HG02571 (cell line): ENCODE results near the gene WASHC3.
"Not testable (repeated sequence)": the region's sequence is repeated elsewhere in the genome, so short reads cannot be mapped to it uniquely, and the experiment has no call there.

Source experiments
- ATAC-seq: cut with Tn5 transposase; IDR thresholded peaks from one replicate; pipeline ENCODE4 v1.9.1; 2021; ENCODE audit warnings: mild to moderate bottlenecking, moderate library complexity; ENCODE audit not compliant: unreplicated experiment

Gene WASHC3

DNA sequence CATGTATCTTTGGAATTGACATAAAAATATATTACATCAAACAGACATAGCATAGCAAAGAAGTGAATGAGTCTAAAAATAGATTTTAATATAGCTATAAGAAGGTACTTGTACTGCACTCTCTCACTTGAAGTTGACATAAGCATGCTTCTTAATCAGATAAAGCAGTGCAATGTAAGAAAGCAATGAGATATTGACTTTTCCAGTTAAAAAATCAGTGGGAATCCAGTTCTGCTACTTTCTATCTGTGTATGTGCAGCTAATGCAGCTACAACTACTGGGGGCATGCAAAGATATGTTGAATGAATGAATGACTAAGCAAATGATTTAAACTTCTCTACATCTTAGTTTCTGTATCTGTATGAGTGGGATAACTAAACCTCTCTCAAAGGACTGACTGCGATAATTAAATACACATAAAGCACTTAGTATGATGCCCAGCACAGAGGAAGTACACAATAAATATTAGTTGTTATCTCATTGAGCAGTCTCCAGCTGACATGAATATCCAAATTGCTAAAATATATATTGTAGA, 10.3 kb downstream of the WASHC3 start:
- no peak for ATAC-seq

DNA sequence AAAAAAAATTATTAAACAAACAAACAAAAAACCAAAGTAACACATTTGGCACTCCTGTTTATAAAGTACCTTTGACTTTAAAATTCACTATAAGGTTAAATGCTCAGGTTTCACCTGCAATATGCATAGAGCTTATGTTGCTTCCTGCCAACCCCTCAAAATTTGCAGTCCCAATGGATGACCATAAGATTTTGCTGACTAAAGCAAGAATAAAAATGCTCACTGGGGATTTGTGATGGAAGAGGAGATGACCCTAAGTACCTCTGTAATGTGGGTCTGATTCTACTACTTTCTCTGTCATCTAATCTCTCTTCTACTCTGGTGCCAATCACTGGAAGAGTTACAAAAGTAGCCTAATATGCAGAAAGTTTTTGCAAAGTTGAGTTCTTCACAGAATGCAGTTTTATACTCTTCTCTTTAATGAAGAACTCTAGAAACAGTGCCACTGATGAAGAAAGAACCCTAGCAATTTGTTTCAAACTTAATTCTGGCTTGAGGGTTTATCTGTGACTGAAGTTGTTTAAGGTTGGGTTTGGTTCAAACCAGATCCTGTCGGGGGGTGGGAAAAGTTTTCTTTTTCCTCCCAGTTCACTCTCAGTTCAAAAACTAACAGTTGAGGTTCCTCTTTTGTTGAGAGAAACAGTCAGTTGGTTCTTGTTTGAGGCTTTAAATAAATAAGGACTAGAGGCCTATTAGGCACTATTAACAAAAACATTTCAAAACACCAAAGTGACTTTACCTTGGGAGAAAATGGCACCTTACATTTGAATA, 10.9 kb downstream of the WASHC3 start:
- no peak for ATAC-seq

DNA sequence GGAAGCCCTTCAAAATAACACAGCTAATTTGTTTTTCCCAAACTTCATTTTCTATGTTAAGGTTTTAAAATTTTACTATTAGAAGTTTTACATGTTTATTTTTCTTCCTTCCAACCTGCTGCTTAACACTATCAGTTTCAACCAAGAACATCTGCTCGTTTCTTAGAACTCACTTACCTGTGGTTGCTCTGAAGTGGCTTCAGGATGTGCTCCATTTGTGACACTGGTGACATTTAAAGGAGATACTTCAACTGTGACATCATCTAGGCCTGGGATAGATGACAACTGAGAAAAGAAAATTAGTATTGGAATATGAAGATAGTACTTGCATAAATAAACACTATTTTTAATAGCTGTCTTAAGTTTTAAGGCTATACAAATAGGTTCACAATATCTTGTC, 17.9 kb downstream of the WASHC3 start:
- peak; percentile 82 for ATAC-seq

DNA sequence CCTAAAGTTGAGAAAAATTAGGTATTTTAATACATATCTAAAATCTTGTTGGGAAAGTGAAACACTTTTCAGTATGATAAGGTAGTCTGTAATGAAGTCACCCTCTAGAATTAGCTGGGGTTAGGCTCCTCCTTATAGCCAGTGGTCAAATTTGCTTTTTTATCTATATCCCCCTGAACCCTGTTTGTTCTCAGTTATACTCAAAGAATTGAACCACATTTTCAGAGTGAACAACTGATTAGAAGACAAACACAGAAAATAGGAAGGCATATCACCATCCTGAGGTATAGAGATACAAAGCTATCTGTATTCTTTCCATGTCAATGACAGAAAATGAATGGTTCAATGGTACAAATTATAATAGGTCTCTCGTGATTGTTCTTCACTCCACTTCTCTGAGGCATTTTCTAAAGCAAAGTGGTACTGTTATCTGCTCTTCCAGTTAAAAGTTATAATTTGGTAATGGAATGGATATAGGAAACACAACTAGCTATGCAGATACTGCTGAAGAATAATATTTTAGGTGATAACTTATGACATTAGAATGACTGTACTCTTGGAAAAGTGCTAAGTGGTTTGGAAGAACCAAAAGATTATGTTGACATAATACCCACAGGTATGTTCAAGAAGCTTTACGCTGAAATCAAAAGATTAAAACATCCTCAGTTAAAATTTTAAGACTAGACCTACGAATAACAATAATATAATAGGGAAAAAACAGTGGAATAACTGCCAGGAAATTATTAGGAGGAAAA, 27.6 kb downstream of the WASHC3 start:
- ATAC-seq, result no peak

DNA sequence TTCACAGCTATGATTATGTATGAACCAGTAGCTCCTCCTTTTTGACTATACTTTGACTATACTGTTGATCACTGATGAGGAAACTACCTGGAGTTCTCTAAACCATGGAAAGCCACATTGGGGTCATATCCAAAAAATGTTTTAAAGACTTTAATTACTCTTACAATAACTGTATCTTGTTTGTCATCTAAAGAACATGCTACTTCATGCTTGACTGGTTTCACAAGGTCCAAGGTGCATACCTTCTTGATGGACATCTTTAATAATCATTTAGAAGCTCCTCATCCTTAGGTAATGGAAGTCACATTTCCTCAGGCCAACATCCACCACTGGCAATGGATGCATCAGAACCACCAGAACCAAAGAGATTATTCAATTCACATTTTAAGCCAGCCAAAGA, 29.9 kb downstream of the WASHC3 start:
- ATAC-seq, result no peak

DNA sequence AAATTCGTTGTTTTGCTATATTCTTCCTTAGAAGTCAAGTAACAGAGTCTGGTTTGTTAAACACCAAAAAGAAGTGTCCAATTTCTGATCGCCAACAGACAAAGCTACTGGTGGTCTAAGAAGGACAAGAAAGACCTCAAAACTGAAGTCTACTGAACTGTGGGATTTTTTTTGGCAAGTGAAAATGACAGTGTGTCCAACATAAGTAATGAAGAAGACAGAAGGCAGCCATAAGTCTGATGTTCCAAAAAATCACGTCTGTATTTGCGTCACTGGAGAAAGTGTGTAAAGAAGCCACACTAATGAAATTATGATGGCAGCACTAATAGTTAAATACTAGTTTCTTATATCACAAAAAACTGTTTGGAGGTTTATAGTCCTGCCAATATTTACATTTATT, 32.6 kb downstream of the WASHC3 start:
- ATAC-seq, result no peak

DNA sequence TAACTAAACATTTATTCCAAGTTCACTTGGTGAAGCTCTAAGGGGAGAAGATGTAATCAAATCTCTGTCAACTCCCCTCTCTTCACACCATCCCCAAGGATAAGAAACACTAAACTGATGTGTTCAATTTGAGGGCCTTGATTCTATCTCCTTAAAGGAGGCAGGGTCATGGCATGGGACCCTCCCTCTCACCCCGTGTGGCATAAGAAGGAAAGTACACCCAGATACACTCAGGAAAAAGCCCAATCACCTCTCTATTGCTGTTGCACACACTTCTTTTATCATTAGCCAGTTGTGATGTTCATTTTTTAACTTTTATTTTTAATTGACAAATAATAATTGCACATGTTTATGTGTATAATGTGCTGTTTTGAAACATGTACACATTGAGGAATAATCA, 35.1 kb downstream of the WASHC3 start:
- ATAC-seq, result no peak

DNA sequence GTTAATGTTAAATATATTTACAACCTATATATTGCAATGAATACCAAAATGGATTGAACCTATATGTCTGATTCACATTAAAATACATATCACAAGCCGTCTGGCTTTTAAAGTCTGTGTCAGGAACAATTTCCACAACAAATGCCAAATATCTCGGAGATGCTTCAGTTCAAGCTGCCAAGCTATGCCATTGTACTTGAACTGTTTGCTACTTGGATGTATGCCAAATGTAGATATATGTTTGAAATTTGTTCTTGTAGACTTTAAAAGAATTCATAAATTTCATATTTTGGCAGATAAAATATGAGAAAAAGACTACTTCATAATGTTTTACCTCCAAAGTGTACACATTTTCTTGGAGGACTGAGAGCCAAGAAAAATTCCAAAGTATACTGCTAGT, 37.0 kb downstream of the WASHC3 start:
- ATAC-seq, result no peak

DNA sequence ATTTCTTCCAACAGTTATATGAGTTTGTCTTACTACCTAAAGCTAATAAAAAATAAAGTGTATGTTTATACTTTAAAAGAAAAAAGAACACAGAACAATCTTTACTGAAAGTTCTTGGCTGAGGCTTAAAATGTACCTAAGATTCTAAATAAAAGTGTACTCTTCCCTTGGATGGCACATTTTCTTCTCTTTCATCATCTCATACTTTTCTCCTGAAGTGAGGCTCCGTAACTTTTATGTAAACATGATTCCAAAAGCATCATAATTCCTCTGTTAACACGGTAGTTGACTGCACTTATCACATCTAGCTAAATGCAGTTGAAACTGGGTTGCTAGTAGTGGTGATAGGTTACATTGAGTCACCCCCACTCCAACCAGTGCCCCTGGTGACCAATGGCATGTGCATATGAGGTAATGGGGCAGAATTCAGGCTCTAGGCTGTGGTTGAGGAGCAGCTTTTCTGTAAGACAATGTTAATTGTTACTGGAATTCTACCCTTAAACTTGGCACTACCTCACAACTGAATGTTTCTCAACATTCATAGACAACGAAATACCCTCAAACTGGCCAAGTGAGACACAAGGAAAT, 38.4 kb downstream of the WASHC3 start:
- ATAC-seq, result no peak

DNA sequence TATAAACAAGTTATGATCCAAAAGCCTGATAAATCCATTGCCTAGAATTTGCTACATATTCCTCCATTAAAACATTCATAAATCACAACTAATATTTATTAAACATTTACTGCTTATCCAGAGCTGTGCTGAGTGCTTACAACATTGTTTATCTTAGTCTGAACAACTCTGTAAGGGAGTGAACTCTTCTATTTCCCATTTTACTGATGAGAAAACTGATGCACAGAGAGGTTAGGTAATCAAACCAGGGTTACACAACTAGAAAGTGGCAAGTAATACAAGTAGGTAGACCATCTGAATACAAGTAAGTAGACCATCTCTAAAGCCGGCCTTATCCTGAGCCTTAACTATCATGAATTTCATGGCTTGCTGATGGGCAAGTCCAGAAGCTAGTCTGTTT, 39.5 kb downstream of the WASHC3 start:
- no peak for ATAC-seq

DNA sequence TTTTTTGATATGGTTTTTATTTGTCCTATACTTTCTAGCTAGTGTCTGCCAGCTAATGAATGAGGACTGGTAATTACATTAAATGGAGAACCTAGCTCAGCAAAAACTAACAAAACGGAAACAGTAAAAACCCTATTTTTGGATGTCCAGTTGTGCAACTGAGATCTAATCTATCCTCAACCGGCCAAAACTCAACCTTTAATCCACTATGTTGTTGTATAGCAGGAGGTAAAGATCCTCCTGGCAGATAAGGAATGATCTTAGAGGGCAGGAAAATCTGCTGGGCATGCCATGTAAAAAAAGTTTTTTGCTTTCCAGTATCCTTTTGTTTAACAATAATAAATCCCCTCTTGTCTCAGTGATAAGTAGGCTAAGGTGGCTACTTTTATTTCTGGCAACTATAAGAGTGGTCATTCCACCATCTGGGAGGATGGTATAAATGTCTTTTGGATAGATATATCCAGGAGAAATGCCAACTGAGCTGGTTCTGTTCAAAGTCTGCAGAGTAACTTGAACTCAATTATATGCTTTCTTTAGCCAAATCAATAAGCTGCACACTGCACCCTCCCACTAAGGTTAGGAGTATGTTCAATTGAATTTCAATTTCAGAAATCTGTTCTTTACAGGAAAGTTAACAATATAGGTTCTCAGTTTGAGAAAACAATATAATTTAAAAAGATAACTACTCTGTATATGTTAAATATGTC, 40.1 kb downstream of the WASHC3 start:
- ATAC-seq, result no peak

DNA sequence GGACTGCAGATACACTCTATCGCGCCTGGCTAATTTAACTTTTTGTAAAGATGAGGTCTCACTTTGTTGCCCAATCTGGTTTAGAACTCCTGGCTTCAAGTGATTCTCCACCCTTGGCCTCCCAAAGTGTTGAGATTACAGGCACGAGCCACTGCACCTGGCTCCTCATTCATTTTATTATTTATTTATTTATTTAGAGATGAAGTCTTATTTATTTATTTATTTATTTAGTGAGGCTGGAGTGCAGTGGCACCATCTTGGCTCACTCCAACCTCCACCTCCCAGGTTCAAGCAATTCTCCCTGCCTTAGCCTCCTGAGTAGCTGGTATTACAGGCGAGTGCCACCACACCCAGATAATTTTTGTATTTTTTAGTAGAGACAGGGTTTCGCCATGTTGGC, 43.2 kb downstream of the WASHC3 start:
- ATAC-seq, result not testable (repeated sequence)

DNA sequence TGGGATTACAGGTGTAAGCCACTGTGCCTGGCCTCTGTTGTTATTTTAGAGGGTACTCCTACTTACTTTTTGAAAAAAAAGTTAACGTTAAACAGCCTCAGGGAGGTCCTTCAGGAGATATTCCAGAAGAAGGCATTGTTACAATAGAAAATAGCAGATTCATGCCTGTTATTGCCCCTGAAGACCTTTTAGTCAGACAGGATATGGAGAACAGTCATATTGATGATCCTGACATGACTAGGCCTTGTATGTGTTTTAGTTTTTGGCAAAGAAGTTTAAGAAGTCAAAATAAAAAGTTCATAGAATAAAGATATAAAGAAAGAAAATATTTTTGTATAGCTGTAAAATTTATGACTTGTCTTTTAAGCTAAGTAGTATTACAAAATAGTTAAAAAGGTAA, 45.3 kb downstream of the WASHC3 start:
- no peak for ATAC-seq

DNA sequence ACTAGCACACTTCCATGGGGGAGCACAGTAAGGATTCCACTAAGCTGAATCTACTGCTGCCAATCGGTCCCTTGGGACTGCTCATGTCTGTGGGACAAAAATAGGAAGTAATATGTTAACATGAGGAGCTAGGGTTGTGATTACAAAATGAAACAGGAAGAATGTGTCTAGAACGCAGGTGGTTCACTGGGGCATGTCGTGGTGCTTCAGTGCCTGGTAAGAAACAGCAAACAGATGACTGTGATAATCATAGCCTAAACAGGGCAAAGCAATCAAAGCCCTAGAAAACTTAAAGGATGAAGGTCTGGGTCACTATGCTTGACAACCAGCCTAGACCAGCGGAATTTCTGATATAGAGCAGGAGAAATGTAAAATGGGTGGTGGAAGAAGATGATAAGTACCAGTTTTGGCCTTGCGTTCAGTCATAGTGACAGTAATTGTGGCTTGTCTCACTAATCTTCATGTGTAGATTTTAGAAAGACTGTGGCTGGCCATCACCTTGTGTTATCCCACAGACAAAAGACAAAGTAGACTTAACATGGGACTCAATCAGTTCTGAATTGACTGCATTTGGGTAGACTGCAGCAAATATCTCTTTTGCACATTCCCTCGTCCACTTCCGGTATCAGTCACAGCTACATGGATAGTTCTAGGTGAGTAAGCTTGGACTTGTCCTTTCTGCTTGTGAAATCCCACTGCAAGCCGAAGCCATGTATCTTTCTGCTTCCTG, 51.4 kb downstream of the WASHC3 start:
- ATAC-seq, result peak; percentile 87

DNA sequence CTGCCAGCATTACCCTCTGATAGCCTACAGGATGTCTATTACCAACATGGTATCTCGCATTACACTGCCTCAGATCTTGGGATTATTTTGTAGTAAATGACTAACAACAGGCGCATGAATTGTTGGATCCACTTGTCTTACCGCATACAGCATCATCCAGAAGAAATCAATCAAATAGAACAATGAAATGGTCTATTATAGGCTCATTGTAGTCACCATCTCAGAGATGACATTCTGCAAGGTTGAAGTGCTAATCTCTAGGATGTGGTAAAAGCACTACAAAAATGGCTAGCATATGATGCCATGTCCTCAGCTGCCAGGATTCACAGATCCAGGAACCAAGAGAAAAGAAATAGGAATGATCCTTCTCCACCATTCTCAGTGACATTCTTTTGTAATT, 52.0 kb downstream of the WASHC3 start:
- no peak for ATAC-seq

DNA sequence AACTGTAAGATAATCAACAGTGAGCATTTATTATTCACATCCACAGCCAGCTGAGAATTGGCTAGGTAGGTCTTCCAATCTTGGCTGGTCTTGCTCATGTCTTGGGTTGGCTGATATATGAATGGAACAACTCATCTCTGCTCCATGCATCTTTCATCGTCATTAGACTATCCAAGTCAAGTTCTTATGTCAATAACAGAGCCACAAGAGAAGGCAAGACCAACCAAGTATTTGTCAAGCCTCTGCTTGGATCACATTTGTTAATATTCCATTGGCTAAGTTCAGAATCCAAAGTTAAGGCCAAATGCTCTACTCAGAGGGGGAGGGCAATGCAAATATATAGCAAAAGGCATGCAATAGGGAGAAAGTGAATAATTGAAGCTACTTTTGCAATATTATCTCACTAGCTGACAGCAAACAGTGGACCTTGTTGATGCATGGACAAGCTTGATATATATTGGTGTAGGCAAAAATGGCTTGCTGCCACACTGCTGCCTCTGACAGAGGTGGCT, 53.1 kb downstream of the WASHC3 start:
- ATAC-seq, result no peak

DNA sequence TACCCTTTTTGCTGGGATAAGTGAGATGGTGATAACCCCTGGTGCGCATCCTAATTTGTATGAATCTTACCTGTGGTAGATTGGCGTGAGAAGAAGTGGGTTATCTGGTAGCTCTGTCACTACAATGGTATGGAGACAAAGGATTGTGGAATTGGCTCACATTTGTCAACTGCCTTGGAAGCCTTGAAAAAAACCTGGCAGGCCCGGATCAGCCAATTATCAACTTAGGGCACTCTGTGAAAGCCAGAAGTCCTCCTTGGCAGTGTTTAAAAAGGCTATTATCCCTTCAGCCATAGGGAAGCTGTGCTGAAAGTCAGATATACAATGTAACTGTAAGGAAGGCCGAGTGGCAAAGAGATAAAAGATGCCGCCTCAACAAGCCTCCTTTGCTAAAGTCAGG, 56.5 kb downstream of the WASHC3 start:
- no peak for ATAC-seq

DNA sequence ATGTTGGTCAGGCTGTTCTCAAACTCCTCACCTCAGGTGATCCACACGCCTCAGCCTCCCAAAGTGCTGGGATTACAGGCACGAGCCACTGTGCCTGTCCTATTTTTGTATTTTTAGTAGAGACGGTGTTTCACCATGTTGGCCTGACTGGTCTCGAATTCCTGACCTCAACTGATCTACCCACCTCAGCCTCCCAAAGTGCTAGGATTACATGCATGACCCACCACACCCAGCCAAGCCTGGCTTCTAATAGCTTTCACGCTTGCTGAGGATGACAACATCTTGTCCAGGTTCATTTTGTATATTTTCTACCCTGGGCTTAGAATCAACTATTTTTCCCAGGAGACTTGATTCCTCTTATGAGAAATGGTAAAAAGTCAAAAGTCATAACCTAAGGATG, 64.7 kb downstream of the WASHC3 start:
- ATAC-seq, result no peak

DNA sequence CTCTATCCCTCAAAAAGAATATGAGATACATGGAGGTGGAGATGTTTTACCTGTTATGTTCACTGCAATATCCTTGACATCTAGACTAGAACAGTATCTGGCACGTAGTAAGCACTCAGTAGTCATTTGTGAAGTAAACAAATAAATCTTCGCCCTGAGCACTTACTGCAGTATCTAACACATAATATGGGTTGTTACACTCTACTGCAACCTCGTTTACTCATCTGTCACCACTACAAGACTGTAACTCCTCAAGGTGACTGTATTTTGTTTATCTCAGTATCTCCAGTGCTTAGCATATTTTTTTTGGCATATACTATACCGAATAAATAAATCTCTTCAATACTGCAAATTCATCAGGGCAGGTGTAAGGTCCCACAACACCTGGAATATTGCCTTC, 66.1 kb downstream of the WASHC3 start:
- no peak for ATAC-seq

DNA sequence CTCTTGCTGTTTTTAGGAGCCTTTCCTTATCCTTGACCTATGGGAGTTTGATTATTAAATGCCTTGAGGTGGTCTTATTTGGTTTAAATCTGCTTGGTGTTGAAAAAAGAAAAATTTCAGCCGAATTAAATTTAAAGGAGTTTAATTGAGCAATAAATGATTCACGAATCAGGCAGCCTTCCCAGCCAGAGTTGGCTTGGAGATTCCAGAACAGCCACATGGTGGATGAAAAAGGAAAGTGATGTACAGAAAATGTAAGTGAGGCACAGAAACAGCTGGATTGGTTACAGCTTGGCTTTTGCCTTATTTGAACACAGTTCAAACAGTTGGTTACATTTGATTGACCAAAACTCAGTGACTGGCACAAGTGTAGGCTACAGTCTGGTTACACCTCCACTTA, 69.7 kb downstream of the WASHC3 start:
- ATAC-seq, result no peak
